Liver (tissue), 9 donors: ENCODE results near the gene ETV6. TPM values are rescaled to one million over a fixed set of nuclear protein-coding genes. Genes with fewer than 3 reads are reported as not detected.

Experiments used
- DNase-seq: peaks from one replicate; pipeline ENCODE4 v3.0.0-alpha.2; 2017; ENCODE audit warnings: low spot score
- H3K27ac ChIP-seq, 2 donors: one replicate each; pipeline ENCODE4 v1.7.0; 2013; ENCODE audit warnings: inconsistent platforms in 2 of 2, low read length in 2 of 2, control low read depth in 1 of 2, low read depth in 1 of 2, mild to moderate bottlenecking in 1 of 2
- H3K27me3 ChIP-seq, 4 donors: one replicate each; pipeline versions ENCODE4 v1.6.1 to v1.7.0; 2013; ENCODE audit warnings: low read length in 3 of 4, inconsistent platforms in 1 of 4, mild to moderate bottlenecking in 1 of 4, moderate library complexity in 1 of 4; ENCODE audit not compliant: control insufficient read depth in 4 of 4, insufficient read depth in 4 of 4
- H3K36me3 ChIP-seq, 4 donors: one replicate each; pipeline versions ENCODE4 v1.6.1 to v1.7.0; 2013; ENCODE audit warnings: low read length in 3 of 4, mild to moderate bottlenecking in 3 of 4, low read depth in 1 of 4, moderate library complexity in 1 of 4; ENCODE audit not compliant: control insufficient read depth in 4 of 4, insufficient read depth in 3 of 4
- H3K4me1 ChIP-seq, 4 donors: one replicate each; pipeline versions ENCODE4 v1.6.1 to v1.7.0; 2013; ENCODE audit warnings: low read length in 3 of 4, mild to moderate bottlenecking in 3 of 4, moderate library complexity in 1 of 4; ENCODE audit not compliant: control insufficient read depth in 4 of 4, insufficient read depth in 4 of 4
- H3K4me3 ChIP-seq, 3 donors: one replicate each; pipeline versions ENCODE4 v1.6.1 to v1.7.0; 2013; ENCODE audit warnings: low read length in 3 of 3, control low read depth in 1 of 3, low read depth in 1 of 3, mild to moderate bottlenecking in 1 of 3
- H3K9ac ChIP-seq, 2 donors: one replicate each; pipeline ENCODE4 v1.7.0; 2013; ENCODE audit warnings: low read length in 2 of 2, mild to moderate bottlenecking in 2 of 2, moderate library complexity in 2 of 2, control low read depth in 1 of 2, low read depth in 1 of 2
- H3K9me3 ChIP-seq, 4 donors: one replicate each; pipeline versions ENCODE4 v1.6.1 to v1.7.0; 2013; ENCODE audit warnings: low read length in 3 of 4; ENCODE audit not compliant: control insufficient read depth in 4 of 4
- EGR1 ChIP-seq, 2 donors: IDR thresholded peaks; 2 replicates each; pipeline ENCODE4 v1.6.1; 2016 to 2018; ENCODE audit warnings: antibody characterized with exemption in 2 of 2, low read depth in 2 of 2
- FOXA1 ChIP-seq: IDR thresholded peaks from 2 replicates; pipeline ENCODE4 v1.6.1; 2016; ENCODE audit warnings: antibody characterized with exemption
- FOXA2 ChIP-seq: IDR thresholded peaks from 2 replicates; pipeline ENCODE4 v1.6.1; 2016; ENCODE audit warnings: antibody characterized with exemption
- GABPA ChIP-seq, 2 donors: IDR thresholded peaks in 1 of 2; conservative IDR thresholded peaks in 1 of 2; 2 replicates each; pipeline ENCODE4 v1.6.1; 2016; ENCODE audit warnings: antibody characterized with exemption in 2 of 2, mild to moderate bottlenecking in 1 of 2, moderate library complexity in 1 of 2
- HNF4A ChIP-seq, 2 donors: conservative IDR thresholded peaks; 2 replicates each; pipeline ENCODE4 v1.6.1; 2016; ENCODE audit warnings: antibody characterized with exemption in 2 of 2, mild to moderate bottlenecking in 2 of 2
- HNF4G ChIP-seq: IDR thresholded peaks from 2 replicates; pipeline ENCODE4 v1.6.1; 2016; ENCODE audit warnings: antibody characterized with exemption
- NR2F2 ChIP-seq: IDR thresholded peaks from 2 replicates; pipeline ENCODE4 v1.6.1; 2016; ENCODE audit warnings: antibody characterized with exemption
- RXRA ChIP-seq, 2 donors: IDR thresholded peaks; 2 replicates each; pipeline ENCODE4 v1.6.1; 2017 to 2018; ENCODE audit warnings: antibody characterized with exemption in 2 of 2, mild to moderate bottlenecking in 1 of 2
- YY1 ChIP-seq: IDR thresholded peaks from 2 replicates; pipeline ENCODE4 v1.6.1; 2016; ENCODE audit warnings: antibody characterized with exemption, mild to moderate bottlenecking
- WGBS: extraction: QIAGEN DNeasy Blood & Tissue Kit; methylation state at CpG from one replicate; pipeline ENCODE4 v1.1.7; 2013; 5-methylcytosine and 5-hydroxymethylcytosine counted together
- polyA plus RNA-seq, 2 donors: library from polyadenylated mRNA; stranded (reverse) in 1 of 2; unstranded in 1 of 2; fragments of 200-250 nt in 1 of 2; fragments of >200 nt in 1 of 2; fragmentation: Nextera tagmentation in 1 of 2; extraction: Ambion mirVana in 1 of 2; gene quantifications; one replicate each; pipeline versions ENCODE4 v1.2.1 to v1.2.3, GENCODE V29; 2013 to 2015
- total RNA-seq, 2 donors: library from RNA; depleted of rRNA; stranded (reverse); fragments of >200 nt; gene quantifications; one replicate each; pipeline ENCODE4 v1.2.3, GENCODE V29; 2014
- TF ChIP-seq, protein P1 (sequence below): IDR thresholded peaks from 2 replicates; pipeline ENCODE4 v1.6.1; 2016; ENCODE audit warnings: antibody characterized with exemption
- TF ChIP-seq, protein P2 (sequence below): fragments of 150-350 bp; IDR thresholded peaks from 2 replicates; pipeline ENCODE4 v1.5.1; 2017; ENCODE audit warnings: improper control_type of control experiment, low read depth, low read length; ENCODE audit not compliant: missing input control
- TF ChIP-seq, protein P3 (sequence below): IDR thresholded peaks from 2 replicates; pipeline ENCODE4 v1.6.1; 2016; ENCODE audit warnings: antibody characterized with exemption, mild to moderate bottlenecking
- TF ChIP-seq, protein P4 (sequence below): IDR thresholded peaks from 2 replicates; pipeline ENCODE4 v1.6.1; 2016; ENCODE audit warnings: antibody characterized with exemption
- donor health status: healthy.
- donor health status: healthy.
- donor health status: healthy.
- donor health status: healthy.
- donor health status: healthy.

The ETV6 gene
- total and polyA plus RNA-seq, 4 donors = 2.0 to 6.2 (median 3.5) TPM

DNA sequence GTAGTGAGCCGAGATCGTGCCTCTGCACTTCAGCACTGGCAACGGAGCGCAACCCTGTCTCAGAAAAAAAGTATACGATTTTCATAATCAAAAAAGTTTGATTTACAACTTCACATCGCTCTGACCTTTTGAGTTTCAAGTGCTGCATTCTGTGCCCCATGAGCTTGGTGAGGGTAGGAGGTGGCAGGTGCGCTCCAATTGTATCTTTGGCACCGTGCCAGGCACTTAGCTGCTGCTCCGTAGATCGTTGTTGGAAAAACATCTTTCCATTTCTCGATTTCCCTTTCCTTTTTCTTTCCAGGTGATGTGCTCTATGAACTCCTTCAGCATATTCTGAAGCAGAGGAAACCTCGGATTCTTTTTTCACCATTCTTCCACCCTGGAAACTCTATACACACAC is 203.7 kb downstream of the ETV6 start:
- WGBS = 87% methylated on average over 12 of the region's 12 CpGs
- Histone ChIP-seq H3K27me3 (no peaks in the 10 kb centered on the region), H3K27ac (no peak overlapping the region), H3K4me1 (peaks cover 0 to 3% (median 0%) of the 10 kb centered on the region in 4 donors), H3K9me3 (no peaks in the 10 kb centered on the region), H3K4me3 (no peak overlapping the region), H3K36me3 (peaks cover 5 to 19% (median 11%) of the 10 kb centered on the region in 4 donors), H3K9ac (no peak overlapping the region)
- DNase-seq = no peak
- TF ChIP-seq HNF4A (conservative IDR thresholded peaks at IDR 0.05) (no peak), FOXA2 (no peak), GABPA (IDR thresholded peaks at IDR 0.05 in 1 of 2, conservative IDR thresholded peaks at IDR 0.05 in 1 of 2) (no peak), FOXA1 (no peak)
- TF ChIP-seq, protein P1, sequence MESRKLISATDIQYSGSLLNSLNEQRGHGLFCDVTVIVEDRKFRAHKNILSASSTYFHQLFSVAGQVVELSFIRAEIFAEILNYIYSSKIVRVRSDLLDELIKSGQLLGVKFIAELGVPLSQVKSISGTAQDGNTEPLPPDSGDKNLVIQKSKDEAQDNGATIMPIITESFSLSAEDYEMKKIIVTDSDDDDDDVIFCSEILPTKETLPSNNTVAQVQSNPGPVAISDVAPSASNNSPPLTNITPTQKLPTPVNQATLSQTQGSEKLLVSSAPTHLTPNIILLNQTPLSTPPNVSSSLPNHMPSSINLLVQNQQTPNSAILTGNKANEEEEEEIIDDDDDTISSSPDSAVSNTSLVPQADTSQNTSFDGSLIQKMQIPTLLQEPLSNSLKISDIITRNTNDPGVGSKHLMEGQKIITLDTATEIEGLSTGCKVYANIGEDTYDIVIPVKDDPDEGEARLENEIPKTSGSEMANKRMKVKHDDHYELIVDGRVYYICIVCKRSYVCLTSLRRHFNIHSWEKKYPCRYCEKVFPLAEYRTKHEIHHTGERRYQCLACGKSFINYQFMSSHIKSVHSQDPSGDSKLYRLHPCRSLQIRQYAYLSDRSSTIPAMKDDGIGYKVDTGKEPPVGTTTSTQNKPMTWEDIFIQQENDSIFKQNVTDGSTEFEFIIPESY = no peak
- TF ChIP-seq, protein P2, sequence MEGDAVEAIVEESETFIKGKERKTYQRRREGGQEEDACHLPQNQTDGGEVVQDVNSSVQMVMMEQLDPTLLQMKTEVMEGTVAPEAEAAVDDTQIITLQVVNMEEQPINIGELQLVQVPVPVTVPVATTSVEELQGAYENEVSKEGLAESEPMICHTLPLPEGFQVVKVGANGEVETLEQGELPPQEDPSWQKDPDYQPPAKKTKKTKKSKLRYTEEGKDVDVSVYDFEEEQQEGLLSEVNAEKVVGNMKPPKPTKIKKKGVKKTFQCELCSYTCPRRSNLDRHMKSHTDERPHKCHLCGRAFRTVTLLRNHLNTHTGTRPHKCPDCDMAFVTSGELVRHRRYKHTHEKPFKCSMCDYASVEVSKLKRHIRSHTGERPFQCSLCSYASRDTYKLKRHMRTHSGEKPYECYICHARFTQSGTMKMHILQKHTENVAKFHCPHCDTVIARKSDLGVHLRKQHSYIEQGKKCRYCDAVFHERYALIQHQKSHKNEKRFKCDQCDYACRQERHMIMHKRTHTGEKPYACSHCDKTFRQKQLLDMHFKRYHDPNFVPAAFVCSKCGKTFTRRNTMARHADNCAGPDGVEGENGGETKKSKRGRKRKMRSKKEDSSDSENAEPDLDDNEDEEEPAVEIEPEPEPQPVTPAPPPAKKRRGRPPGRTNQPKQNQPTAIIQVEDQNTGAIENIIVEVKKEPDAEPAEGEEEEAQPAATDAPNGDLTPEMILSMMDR = no peak
- TF ChIP-seq, protein P3, sequence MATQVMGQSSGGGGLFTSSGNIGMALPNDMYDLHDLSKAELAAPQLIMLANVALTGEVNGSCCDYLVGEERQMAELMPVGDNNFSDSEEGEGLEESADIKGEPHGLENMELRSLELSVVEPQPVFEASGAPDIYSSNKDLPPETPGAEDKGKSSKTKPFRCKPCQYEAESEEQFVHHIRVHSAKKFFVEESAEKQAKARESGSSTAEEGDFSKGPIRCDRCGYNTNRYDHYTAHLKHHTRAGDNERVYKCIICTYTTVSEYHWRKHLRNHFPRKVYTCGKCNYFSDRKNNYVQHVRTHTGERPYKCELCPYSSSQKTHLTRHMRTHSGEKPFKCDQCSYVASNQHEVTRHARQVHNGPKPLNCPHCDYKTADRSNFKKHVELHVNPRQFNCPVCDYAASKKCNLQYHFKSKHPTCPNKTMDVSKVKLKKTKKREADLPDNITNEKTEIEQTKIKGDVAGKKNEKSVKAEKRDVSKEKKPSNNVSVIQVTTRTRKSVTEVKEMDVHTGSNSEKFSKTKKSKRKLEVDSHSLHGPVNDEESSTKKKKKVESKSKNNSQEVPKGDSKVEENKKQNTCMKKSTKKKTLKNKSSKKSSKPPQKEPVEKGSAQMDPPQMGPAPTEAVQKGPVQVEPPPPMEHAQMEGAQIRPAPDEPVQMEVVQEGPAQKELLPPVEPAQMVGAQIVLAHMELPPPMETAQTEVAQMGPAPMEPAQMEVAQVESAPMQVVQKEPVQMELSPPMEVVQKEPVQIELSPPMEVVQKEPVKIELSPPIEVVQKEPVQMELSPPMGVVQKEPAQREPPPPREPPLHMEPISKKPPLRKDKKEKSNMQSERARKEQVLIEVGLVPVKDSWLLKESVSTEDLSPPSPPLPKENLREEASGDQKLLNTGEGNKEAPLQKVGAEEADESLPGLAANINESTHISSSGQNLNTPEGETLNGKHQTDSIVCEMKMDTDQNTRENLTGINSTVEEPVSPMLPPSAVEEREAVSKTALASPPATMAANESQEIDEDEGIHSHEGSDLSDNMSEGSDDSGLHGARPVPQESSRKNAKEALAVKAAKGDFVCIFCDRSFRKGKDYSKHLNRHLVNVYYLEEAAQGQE = no peak
- TF ChIP-seq, protein P4, sequence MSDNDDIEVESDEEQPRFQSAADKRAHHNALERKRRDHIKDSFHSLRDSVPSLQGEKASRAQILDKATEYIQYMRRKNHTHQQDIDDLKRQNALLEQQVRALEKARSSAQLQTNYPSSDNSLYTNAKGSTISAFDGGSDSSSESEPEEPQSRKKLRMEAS = no peak

DNA sequence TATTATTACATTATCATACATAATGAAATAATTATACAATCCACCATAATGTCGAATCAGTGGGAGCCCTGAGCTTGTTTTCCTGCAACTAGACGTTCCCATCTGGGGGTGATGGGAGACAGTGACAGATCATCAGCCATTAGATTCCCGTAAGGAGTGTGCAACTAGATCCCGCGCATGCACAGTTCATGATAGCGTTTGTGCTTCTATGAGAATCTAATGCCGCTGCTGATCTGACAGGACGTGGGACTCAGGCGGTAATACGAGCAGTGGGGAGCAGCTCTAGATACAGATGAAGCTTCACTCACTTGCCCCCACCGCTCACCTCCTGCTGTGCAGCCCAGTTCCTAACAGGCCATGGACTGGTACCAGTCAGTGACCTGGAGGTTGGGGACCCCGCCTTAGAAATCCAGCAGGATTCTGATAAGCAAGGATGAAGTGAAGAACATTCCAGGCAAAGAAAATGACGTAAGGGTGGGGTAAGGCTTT is 204.6 kb downstream of the ETV6 start:
- Histone ChIP-seq H3K9ac (no peak overlapping the region), H3K9me3 (no peaks in the 10 kb centered on the region), H3K27me3 (no peaks in the 10 kb centered on the region), H3K36me3 (peaks cover 5 to 19% (median 11%) of the 10 kb centered on the region in 4 donors), H3K27ac (no peak overlapping the region), H3K4me3 (no peak overlapping the region), H3K4me1 (peaks cover 0 to 3% (median 0%) of the 10 kb centered on the region in 4 donors)
- no peak for DNase-seq
- WGBS = 92% methylated on average over 13 of the region's 13 CpGs
- TF ChIP-seq, protein P3 = no peak
- TF ChIP-seq RXRA (IDR thresholded peaks at IDR 0.05) (no peak), GABPA (IDR thresholded peaks at IDR 0.05 in 1 of 2, conservative IDR thresholded peaks at IDR 0.05 in 1 of 2) (no peak), HNF4G (no peak), EGR1 (IDR thresholded peaks at IDR 0.05; ENCODE audit: low read depth in 2 of 2) (no peak), YY1 (no peak), NR2F2 (no peak)
